HG03097 (cell line): ENCODE measurements around the gene TBL2.
"Not testable (repeated sequence)": the region's sequence is repeated elsewhere in the genome, so short reads cannot be mapped to it uniquely, and the experiment has no call there.

Experiments used
- ATAC-seq: cut with Tn5 transposase; IDR thresholded peaks from one replicate; pipeline ENCODE4 v1.9.1; 2021; ENCODE audit not compliant: unreplicated experiment, low FRiP score

The TBL2 gene

DNA sequence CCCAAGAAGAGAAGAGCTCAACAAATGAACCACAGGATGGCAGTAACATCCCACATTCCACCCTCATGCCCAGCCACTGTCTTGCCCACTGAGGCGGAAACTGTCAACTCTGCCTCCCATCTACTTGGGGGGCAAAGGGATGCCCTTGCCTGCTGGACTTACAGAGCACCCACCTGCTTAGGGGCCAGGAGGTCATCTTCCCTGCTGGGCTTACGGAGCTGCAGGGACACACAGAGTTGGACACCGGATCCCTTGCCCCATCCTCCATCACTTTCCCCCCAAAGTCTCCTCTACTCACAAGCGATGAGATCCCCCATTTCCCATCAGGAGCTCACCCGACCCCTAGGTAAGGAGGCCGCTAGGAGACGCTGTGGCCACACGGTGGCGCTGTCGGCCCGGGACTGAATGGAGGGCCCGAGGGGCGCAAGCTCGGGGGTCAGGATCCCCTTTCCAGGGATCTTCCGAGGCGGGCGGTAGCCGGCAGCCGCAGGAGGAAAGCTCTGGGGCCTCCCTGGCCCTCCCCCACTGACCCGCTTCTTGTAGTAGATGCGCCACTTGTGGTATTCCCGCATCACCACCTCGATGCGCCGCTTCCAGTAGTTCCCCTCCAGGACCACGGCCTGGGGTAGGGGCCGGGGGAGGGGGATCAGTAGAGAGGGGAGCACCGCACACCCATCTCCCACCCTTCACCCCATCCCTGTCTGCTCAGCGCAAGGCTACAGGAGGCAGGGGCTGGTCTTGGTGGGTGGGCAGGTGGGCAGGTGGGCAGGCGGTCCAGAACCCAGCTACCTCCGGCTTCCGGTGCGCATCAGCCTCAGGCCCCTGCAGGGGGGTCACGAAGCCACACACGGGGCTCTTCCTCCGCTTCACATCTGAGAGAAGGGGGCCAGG, 28.7 kb upstream of the TBL2 start:
- no peak for ATAC-seq

DNA sequence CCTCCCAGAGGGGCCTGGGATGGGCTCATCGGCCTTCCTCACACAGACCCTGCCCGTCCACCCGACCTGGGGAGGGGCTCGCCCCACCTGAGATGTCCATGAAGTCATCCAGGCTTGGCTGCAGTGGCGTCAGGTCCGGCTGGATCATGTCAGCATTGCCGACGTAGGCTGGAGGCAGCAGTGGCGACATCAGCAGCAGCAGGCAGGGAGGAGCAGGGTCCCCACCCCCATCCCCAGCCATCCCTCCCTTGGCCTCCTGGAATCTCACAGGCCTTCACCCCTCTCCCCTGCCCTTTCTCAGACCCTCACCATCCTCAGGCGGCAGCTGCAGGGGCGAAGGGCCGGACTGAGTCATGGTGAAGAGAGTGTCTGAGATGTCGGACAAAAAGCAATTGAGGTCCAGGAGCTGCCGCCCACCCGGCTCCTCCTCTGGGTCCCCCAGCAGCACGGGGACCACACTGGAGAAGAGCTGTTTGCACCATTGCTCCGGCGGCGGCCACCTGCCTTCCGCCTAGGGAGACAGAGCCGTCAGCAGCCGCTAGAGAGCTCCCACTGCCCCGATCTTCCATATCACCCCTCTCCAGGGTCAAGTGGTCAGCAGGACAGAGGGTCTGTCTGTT, 27.3 kb upstream of the TBL2 start:
- ATAC-seq = no peak

DNA sequence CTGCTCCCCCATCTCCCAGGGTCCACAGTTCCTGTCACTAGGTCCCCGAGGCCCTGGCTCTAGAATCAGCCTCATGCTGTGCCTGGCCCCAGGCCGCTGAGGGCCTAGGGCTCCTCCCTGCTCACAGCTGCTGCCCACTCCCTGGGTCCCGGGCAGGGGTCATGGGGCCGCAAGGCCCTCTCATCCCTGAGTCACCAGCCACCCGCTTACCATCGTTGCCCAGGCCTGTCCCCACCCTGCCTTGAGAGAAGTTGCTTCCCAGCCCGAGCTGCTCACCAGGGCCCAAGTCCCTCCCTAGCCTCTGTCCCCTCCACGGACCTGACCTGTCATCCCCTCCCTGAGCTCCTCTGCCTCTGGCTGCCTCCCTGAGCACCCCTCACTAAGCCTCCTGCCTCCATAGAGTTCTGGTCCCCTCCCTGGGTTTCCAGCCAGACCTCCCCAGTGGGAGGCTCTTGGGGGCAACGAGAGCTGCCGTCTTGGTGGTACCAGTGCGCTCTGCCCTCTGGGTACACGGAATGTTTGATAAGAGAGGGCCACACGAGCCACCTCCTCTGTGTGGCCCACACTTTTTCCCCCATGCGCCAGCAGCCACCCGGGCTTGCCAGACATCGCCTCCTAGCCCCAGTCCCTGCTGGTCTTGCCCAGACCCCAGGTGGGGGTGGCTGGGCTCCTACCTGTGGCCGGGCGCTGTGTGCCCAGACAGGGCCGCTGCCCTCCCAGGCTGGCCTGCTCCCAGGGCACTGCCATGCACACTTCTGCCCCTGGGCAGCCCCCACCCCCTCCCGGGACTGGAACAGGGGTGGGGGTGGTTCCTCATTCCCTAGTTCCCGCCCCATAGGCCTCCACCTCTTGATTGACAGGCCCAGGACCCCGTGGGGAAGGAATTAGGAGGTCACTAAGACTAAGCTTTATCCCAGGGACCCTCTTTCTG, 24.6 kb upstream of the TBL2 start:
- no peak for ATAC-seq

DNA sequence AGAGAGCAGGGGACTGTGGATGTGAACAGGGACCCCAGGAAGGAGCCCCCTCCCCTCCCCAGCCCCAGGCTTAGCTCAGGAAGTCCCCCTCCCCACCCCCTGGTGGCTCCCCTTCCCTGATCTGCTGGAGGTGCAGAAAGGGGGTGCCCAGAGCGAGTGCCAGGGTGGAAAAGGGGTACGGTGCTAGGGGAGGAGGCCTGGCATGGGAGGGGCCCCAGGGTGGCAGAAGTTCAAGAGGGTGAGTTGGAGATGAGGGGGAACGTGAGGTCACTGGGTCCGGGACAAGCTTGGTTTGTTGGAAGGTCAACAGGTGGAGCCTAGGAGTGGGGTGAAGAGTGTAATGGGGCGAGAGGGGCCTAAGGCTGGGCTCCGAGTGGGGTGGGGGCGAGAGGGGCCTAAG, 21.5 kb upstream of the TBL2 start:
- ATAC-seq = no peak

DNA sequence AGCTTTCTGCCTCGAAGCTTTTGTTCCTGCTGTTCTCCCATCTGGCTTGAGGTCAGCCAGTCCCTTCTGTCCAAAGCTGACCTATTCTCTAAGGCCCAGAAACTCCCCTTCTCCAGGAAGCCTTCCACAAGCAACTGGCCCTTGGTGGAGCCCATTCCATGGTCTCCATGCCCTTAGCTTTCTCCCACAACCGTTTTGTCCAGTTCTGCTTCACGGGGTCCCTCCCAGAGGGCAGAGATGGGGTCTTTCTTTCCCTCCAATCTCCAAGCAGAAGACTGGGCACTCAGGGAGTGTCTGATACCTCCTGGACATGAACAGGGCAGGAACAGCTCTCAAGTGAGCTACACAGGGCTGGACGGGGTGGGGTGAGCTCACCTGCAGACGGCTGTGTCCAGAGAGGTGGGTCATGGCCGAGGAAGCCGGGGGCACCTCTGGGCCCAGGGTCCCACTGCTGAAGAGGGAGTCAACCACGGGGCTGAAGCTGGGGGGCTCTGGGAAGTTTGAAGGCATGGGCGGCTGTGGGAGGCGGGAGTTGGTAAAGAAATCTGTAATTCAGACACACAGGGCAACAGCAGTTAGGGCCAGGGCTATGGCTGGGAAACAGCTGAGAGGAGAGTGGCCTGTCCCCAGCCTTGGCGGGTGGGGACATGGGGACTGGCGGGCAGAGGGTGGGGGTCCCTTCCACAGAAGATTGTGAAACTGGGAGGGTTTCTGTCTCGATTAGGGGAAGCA, 20.9 kb upstream of the TBL2 start:
- no peak for ATAC-seq

DNA sequence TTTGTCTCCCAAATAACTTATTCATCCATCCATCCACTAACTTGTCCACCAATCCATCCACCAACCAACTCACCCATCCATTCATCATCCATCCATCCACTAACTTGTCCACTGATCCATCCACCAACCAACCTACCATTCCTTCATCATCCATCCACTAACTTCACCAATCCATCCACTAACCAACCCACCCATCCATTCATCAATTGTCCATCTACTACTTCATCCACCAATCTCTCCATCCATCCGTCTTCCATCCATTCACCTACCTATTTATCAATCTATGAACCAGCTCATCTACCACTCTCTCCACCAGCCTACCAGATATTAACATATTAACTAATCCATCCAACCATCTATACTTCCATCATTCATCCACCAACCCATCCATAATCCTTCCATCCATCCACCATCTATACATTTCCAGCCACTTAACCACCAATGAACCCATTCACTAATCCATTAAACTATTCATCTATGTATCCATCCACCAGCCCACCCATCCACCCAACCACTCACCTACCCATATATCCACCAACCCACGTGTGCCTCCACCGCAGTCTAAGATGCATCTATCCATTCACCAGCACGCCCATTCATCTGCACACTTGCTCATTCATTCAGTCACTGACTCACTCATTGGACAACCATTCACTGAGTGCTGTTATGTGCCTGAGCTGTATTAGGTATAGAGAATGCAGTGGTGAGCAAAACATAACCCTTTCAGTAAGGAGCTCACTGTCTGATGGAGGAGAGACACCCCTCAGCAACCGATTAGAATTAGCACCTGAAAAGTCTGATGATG, 19.8 kb upstream of the TBL2 start:
- ATAC-seq = no peak

DNA sequence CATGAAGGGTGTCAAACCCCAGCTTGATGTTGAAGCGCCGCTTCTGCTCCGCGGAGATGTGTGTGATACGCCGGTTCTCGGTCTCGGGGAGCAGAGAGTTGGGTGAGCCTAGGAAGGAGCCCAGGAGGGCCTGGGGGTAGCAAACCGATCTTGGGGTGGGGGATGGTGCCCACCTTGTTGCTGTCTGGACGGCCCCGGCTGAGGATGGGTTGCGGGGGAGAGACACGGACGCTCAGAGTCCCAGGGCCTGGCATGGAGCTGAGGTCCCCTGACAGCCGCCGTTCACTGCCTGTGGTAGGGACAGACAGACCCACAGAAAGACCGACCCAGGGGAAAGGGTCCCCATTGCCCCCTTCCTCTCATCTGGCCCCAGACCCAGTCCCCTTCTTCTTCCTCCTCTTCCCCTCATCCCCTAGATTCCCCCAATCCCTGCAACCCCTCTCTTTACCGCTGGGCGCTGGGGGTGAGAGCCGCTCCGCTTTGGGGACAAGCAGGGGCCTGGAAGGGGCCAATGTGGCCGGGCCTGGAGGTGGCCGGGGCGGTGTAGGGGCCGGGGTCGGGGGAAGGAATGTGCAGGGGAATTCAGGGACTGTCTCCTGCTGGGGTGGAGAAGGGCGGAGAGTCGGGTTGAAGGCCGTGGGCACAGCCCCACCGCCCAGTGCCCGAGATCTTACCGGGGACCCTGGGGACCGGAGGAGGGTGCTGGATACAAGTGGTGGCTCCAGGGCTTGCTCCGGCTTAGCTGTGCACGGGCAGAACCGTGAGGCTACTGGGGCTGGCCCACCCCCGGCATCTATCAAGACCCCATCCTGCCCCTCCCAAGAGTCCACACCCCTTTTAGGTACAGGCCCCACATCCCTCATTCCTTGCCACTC, 18.0 kb upstream of the TBL2 start:
- ATAC-seq = no peak

DNA sequence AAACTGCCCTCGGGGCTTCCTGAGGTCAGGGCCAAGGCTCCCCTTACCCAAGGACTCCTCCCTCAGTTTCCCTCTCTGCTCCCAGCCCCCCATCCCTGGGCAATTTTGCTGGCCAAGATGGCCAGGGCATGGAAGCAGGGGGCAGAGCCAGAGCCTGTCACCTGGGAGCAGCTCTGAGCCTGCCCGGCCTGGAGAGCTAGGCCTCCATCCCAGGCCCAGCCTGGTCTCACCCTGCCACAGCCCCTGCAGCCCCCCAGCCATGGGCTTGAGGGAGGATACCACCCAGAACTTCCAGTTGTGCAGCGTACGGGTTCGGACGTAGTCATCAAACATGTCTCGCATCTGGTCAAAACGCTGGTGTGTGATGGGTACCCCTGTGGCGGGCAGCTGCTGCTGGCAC, 17.0 kb upstream of the TBL2 start:
- ATAC-seq = no peak

DNA sequence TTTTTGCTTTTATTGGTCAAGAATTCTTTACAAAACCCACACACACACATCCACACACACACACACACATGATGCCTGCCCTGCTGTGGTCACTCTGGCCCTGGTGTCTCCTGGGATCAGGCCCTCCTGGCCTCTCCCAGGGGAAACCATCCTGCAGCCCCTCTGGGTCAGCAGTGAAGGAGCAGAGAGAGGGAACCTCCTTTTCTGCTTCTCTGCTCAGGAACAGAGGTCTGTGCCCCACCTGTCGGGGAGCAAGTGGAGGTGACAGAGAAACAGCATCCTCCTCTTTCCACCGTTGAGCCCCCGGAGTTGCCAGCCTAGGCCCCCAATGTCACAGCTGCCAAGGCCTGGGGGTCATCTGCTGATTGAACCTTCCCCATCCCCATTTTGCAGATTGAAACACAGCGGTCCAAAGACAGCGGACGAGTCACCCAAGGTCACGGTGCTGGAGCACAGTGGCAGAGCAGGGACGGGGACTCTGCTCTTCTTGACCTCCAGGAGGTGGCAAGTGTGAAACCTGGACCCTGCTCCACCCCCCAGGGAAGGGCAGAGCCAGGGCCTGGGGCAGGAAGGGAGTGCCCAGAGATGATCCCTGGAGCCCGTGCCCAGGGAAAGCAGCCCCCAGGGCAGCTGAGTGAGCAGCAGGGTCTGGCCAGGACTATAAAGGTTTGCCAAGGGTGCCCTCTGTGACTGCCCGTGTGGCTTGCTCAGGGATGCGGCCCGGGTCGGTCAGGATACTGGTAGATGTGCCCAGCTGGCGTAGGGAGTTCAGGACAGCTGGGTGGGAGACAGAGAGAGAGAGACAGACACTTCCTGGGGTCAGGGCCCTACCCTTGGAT, 15.0 kb upstream of the TBL2 start:
- ATAC-seq = no peak

DNA sequence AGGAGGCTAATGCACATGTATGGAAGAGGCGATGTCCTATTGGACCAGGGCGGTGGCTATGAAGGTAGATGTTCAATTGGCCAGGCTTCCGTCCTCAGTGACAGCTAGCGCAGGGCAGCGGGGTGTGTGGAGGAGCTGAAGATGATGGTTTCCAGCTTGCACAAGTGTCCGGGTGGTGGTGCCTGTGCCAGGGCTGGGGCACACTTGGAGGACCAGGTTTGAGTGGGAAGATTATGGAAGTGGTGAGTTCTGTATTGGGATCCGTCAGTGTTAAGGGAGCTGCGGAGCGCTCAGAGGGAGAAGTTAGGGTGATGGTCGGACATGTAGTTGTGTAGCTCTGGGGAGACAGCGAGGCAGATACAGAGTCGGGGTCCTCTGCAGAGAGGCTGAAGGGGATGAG, 8.5 kb upstream of the TBL2 start:
- no peak for ATAC-seq

DNA sequence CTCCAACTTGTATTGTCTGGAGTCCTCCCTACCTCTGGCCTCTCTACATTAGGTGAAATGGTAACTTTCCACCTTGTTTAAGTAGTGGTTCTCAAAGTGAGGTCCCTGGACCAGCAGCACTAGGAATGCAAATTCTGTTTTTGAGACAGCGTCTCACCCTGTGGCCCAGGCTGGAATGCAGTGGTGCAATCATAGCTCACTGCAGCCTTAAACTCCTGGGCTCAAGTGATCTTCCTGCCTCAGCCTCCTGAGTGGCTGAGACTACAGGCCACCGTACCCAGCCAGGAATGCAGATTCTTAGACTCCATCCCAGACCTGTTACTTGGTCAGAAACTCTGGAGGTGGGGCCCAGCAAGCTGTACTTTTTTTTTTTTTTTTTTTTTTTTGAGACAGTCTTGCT, 6.8 kb upstream of the TBL2 start:
- no peak for ATAC-seq

DNA sequence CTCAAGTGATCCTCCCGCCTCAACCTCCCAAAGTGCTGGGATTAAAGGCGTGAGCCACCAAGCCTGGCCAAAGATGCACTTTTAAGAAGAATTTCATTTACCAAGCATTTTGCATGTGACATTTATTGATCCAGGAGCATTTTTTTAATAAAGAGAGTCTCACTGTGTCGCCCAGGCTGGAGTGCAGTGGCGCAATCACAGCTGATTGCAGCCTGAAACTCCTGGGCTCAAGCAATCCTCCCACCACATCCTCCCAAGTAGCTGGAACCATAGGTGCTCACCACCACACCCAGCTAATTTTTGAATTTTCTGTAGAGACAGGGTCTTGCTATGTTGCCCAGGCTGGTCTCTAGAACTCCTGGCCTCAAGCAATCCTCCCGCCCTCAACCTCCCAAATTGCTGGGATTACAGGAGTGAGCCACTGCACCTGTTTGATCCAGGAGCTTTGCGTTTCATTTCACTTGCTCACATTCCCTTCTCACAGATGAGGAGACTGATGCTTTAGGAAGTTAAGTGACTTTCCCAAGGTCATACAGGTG, 4.4 kb upstream of the TBL2 start:
- ATAC-seq = no peak

DNA sequence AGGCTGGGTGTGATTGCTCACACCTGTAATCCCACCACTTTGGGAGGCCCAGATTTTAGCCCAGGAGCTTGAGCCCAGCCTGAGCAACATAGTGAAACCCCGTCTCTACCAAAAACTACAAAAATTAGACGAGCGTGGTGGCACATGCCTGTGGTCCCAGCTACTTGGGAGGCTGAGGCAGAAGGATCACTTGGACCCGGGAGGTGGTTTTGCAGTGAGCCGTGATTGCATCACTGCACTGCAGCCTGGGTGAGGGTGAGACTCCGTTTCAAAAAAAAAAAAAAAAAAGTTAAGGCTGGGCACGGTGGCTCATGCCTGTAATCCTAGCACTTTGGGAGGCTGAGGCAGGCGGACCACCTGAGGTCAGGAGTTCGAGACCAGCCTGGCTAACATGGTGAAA, 2.6 kb upstream of the TBL2 start:
- not testable (repeated sequence) for ATAC-seq

DNA sequence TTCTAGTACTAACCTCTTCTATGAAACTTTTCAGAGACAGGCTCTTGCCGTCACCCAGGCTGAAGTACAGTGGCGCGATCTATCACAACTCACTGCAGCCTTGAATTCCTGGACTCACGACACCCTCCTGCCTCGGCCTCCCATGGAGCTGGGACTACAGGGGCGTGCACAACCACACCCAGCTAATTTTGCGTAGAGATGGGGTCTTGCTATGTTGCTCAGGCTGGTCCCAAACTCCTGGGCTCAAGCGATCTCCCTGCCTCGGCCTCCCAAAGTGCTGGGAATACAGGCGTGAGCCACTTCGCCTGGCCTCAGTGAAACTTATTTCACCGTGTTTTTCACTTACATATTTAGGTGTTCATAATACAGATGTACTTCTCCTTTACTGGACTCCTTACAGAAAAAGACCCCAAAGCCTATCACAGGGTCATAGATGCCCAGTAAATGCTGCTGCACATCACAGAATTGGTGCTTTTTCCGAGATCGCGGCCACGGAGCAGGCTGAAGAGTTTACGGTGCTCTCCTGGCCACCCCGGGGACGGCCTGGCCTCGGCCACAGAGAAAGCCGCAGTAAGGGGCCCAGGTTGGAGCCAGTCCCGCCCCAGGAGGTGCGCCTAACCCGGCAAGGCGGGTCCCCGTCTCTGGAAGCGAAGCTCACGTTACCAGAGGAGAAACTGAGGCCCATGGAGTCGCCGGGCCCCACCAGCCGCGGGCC, 595 bp downstream of the TBL2 start:
- no peak for ATAC-seq

DNA sequence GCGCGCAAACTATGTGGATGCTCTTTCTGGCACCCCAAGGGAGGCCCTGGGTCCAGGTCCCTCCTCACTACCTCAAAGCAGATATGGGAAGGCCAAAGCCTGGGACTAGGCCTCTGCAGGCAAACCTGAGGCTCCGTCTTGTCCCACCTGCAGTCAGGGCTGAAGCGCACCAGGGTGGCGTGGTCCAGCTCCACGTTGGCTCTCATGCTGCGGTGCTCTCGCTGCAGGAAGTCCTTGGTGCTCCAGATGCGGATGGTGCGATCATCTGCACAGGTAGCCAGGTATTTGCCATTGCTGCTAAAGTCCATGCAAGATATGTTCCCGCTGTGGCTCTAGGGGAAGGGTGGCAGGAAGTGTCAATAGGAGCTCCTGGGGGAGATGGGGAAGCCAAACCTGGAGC, 4.6 kb downstream of the TBL2 start:
- no peak for ATAC-seq

DNA sequence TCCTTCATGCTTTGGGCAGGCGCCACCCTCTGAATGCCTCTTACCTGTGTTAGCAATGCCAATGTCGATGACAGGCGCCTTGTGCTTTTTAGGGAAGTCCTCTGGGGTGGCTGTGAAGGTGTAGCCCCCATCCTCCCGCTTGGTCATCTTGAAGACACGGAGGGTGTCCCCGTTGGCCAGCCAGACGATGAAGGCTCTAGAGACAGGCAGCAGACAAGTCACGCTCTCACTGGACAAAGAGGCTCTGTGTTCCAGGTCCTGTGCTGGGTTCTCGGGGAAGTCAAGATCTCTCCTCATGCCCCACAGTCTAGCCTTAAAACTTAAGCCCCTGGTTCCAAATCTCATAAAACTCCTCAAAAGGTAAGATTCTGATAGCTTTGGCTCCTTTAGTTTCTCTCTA, 5.1 kb downstream of the TBL2 start:
- no peak for ATAC-seq

DNA sequence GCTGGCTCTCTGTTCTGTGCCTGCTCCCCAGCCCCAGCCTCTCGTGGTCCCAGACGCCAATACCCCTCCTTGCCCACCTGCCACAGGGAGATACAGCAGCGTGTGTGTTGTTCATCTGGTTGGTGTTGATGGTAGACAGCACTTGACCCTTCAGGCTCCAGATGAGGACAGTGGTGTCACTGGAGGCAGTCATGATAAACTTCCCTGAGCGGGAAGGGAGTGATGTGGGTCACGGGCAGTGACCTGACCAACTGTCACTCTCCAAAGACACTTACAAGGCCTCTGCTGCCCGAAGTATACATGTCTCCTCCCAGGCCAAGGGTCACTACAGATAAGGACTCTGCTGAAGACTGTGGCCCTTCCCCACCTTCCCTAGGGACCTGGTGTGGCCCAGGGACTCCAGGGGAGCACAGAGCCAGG, 5.6 kb downstream of the TBL2 start:
- ATAC-seq = no peak
